ENCODE results near the gene NFIB.

The NFIB gene

DNA sequence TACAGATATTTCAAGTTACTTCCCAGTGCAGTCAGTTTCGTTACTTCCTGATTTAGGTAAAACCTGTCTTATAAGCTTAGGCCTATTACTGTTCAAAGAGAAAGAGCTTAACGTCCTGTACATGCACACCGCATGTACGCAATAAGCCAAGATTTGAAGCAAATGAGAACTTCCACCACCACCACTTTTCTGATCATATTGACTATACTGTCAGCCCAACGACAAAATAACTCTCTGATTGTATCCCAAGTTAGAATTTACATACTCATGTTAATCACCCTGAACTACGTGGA lies 5.1 kb downstream of the NFIB start:
- no peak overlapping the region for H3K4me3 ChIP-seq (ENCODE audit: low read depth, low read length)
- H3K36me3 ChIP-seq: no peaks in the 10 kb centered on the region
- DNase-seq: no peak
- H3K27ac ChIP-seq: no peak overlapping the region
- H3K9me3 ChIP-seq (ENCODE audit: severe bottlenecking): no peaks in the 10 kb centered on the region
- no peaks in the 10 kb centered on the region for H3K27me3 ChIP-seq (ENCODE audit: insufficient read depth, low read depth, severe bottlenecking)
- TF ChIP-seq, protein P1, sequence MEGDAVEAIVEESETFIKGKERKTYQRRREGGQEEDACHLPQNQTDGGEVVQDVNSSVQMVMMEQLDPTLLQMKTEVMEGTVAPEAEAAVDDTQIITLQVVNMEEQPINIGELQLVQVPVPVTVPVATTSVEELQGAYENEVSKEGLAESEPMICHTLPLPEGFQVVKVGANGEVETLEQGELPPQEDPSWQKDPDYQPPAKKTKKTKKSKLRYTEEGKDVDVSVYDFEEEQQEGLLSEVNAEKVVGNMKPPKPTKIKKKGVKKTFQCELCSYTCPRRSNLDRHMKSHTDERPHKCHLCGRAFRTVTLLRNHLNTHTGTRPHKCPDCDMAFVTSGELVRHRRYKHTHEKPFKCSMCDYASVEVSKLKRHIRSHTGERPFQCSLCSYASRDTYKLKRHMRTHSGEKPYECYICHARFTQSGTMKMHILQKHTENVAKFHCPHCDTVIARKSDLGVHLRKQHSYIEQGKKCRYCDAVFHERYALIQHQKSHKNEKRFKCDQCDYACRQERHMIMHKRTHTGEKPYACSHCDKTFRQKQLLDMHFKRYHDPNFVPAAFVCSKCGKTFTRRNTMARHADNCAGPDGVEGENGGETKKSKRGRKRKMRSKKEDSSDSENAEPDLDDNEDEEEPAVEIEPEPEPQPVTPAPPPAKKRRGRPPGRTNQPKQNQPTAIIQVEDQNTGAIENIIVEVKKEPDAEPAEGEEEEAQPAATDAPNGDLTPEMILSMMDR (IDR thresholded peaks at IDR 0.05; ENCODE audit: low read depth, low read length): no peak

DNA sequence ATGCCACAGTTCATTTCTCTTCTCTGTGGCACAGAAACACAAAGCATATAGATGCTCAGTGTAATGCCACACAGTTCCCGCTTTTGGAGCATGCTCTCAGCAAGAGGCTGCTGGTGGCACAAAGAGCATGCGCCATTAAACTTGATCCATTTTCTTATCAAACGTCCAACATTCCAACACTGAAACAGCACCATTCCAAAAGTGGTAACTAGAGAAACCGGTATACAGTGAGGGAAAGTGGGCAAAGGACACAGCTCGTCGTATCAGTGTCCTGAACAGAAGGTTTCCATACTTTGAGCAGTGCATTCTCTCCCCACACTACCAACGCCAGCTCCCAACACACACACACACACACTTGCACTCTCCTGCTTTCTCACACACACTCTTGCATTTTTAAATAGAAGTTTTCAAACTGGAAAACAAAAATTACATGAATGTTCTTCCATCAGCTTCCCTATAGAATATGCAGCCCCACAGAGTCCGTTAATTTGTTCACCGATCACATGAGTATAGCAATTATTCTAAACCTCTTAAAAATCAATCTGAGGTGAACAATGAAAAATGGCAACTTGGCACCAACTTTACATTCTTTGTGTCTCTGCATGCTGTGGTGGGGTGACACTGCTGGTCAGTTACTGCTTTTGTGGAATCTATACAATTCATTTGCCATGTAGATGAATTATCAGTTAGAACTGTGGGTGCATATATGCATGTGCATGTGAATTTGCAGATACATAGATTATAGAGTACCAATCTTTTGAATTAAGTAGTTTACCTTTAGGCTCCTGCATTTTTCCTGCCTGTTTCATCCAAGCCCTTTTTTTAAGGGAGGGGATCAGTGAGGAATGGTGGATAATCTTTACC lies 5.7 kb downstream of the NFIB start:
- H3K27me3 ChIP-seq (ENCODE audit: insufficient read depth, low read depth, severe bottlenecking): no peaks in the 10 kb centered on the region
- no peak overlapping the region for H3K27ac ChIP-seq
- DNase-seq: no peak
- no peaks in the 10 kb centered on the region for H3K36me3 ChIP-seq
- no peaks in the 10 kb centered on the region for H3K9me3 ChIP-seq (ENCODE audit: severe bottlenecking)
- TF ChIP-seq, protein P1 (IDR thresholded peaks at IDR 0.05; ENCODE audit: low read depth, low read length): no peak
- no peak overlapping the region for H3K4me3 ChIP-seq (ENCODE audit: low read depth, low read length)

DNA sequence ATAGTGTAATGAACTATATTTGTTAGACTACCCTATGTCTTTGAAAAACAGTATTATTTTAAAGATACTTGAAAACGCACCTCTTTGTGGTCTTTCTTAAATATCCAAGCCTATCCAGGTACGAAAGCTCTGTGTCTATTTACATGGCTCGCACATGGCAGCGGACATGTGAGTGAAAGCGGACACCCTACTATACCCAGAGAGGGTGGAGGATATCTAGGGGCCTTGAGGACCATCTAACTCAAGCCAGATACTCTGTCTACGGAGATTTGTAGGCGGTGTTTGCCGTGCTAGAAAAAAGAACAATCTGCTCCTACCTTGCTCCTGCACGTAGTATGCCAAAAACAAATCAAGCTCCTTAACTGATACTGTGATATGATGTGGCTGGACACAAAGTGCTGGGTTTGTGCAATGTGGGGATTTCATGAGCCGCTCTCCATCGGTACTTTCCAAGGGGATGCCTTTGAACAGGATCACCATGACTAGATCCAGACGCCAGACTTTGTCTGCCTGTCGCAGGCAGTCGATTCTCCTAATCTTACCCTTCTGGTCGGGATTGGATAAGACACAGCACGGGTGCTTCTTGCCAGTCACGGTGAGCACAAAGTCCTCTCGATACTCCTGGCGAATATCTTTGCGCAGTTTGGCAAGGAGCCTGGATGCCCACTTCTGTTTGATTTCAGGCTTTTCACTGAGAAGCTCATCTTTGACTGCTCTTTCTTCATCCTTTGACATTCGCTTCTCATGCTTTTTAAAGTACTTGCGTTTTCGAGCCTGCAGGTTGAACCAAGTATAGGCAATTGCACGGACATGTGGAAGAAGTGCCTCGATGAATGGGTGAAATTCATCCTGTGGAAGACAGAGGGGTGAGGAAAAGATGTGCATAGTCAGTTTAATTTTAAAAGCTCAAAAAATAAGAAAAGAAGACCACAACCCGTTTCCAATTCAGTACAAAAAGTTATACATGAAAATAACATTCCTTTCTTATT lies 7.0 kb downstream of the NFIB start:
- no peak for DNase-seq
- no peaks in the 10 kb centered on the region for H3K36me3 ChIP-seq
- no peak overlapping the region for H3K27ac ChIP-seq
- TF ChIP-seq, protein P1 (IDR thresholded peaks at IDR 0.05; ENCODE audit: low read depth, low read length): no peak
- H3K9me3 ChIP-seq (ENCODE audit: severe bottlenecking): no peaks in the 10 kb centered on the region
- no peaks in the 10 kb centered on the region for H3K27me3 ChIP-seq (ENCODE audit: insufficient read depth, low read depth, severe bottlenecking)
- no peak overlapping the region for H3K4me3 ChIP-seq (ENCODE audit: low read depth, low read length)

DNA sequence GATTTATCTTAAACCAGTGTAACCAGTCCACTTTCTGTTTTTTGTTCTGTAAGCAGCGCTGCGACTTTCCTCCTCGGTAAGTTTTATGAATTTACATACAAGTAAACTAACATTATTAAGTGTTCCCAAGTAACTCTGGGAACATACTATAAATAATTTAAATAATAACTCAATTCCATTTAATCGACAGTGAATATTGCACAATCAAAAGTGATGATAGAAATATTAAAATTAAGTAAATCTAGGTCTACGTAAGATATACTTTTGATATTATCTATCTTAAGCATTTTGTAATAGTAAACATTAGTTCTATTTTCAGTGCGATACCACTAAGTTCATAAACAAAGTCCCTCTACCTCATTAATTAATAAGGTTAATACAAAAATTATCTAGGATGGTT lies 7.8 kb downstream of the NFIB start:
- Histone ChIP-seq H3K9me3 (ENCODE audit: severe bottlenecking) (no peaks in the 10 kb centered on the region), H3K27ac (no peak overlapping the region), H3K27me3 (ENCODE audit: insufficient read depth, low read depth, severe bottlenecking) (no peaks in the 10 kb centered on the region), H3K4me3 (ENCODE audit: low read depth, low read length) (no peak overlapping the region), H3K36me3 (no peaks in the 10 kb centered on the region)
- no peak for DNase-seq
- TF ChIP-seq, protein P1 (IDR thresholded peaks at IDR 0.05; ENCODE audit: low read depth, low read length): no peak

DNA sequence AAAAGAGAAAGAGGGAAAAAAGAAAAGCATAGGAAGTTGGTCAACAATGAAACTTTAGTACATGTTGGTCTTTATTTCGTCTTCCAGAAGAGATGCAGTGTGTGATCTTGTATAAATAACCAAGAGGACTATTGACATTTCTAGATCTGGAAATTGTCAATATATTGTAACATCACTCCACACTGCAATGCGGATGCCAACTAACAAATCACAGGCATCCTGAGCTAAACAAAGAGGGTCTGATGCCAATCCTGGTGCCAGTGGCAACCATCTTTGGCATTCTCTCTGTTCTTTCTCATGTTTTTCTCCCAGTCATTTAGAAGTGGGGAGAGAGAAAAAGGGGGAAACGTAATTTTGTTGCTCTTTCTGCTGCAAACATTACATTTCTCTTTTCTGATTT lies 9.7 kb downstream of the NFIB start:
- H3K9me3 ChIP-seq (ENCODE audit: severe bottlenecking): no peaks in the 10 kb centered on the region
- H3K27me3 ChIP-seq (ENCODE audit: insufficient read depth, low read depth, severe bottlenecking): no peaks in the 10 kb centered on the region
- H3K36me3 ChIP-seq: no peaks in the 10 kb centered on the region
- DNase-seq: no peak
- no peak overlapping the region for H3K27ac ChIP-seq
- TF ChIP-seq, protein P1 (IDR thresholded peaks at IDR 0.05; ENCODE audit: low read depth, low read length): no peak
- H3K4me3 ChIP-seq (ENCODE audit: low read depth, low read length): no peak overlapping the region

Measured in WERI-Rb-1 (cell line).